Measurements from ENCODE around the gene EDC3.
"Not testable (repeated sequence)": the region's sequence is repeated elsewhere in the genome, so short reads cannot be mapped to it uniquely, and the experiment has no call there.

DNA sequence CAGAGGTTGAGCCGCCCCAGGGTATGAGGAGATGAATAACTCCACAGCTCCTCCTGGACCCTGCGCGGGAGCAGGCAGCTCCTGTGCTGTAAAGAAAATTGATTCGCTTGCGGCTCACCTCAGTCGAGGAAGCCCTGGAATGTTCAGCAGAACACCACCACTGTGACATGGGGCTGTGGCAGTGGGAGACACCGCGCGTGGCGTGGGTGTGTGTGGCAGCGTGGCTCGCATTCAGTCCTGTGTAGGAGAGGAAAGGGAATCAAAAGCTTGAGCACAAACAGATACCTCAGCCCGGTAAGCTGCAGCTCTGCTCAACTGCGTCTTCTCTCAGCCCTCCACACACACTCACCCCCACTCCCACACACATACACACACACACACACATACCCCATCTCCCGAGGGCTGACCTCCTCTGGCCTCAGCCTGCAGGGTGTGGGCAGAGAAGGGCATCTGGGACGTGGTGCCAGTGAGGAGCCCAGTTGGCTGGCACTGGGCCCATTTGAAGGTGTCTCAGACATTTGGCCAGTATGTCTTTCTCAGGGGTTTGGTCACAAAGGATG is 98.6 kb downstream of the EDC3 start:
- TF ChIP-seq, protein P1, sequence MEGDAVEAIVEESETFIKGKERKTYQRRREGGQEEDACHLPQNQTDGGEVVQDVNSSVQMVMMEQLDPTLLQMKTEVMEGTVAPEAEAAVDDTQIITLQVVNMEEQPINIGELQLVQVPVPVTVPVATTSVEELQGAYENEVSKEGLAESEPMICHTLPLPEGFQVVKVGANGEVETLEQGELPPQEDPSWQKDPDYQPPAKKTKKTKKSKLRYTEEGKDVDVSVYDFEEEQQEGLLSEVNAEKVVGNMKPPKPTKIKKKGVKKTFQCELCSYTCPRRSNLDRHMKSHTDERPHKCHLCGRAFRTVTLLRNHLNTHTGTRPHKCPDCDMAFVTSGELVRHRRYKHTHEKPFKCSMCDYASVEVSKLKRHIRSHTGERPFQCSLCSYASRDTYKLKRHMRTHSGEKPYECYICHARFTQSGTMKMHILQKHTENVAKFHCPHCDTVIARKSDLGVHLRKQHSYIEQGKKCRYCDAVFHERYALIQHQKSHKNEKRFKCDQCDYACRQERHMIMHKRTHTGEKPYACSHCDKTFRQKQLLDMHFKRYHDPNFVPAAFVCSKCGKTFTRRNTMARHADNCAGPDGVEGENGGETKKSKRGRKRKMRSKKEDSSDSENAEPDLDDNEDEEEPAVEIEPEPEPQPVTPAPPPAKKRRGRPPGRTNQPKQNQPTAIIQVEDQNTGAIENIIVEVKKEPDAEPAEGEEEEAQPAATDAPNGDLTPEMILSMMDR (IDR thresholded peaks at IDR 0.05), result not testable (repeated sequence)
- TF ChIP-seq POLR2A, POLR2AphosphoS5, EP300 (IDR thresholded peaks at IDR 0.05): not testable (repeated sequence)
